SU-DHL-6 (cell line): ENCODE results near the gene OR1S2.

Experiments
- H2AFZ ChIP-seq: fragments of 200-600 bp; sonication (generic); 2 replicates; pipeline ENCODE4 v1.6.1; 2014; ENCODE audit warnings: low read depth, mild to moderate bottlenecking, moderate library complexity, mixed read lengths, antibody characterized with exemption, low read length; ENCODE audit not compliant: severe bottlenecking
- H3F3A ChIP-seq: fragments of 200-600 bp; shearing (Covaris generic); 2 replicates; pipeline ENCODE4 v1.6.0; 2016; ENCODE audit warnings: antibody characterized with exemption, mild to moderate bottlenecking; ENCODE audit not compliant: insufficient read depth
- H3K27ac ChIP-seq: fragments of 200-600 bp; sonication (generic); 2 replicates; pipeline ENCODE4 v1.5.1; 2016; ENCODE audit warnings: low read depth, mild to moderate bottlenecking, low read length, moderate library complexity, mixed read lengths
- H3K27me3 ChIP-seq: fragments of 200-600 bp; sonication (generic), shearing (Covaris generic); 2 replicates; pipeline ENCODE4 v1.6.0; 2014; ENCODE audit warnings: mild to moderate bottlenecking, low read length
- H3K36me3 ChIP-seq: fragments of 200-600 bp; sonication (generic); 2 replicates; pipeline ENCODE4 v1.6.1; 2014; ENCODE audit warnings: mild to moderate bottlenecking, low read length, mixed read lengths
- H3K4me2 ChIP-seq: fragments of 300-600, 200-600 bp; shearing (Covaris generic), sonication (generic); 2 replicates; pipeline ENCODE4 v1.6.0; 2014; ENCODE audit warnings: low read length, low read depth, mild to moderate bottlenecking; ENCODE audit not compliant: poor library complexity, severe bottlenecking
- H3K4me3 ChIP-seq: fragments of 200-600 bp; sonication (generic); 2 replicates; pipeline ENCODE4 v1.5.1; 2014; ENCODE audit warnings: antibody characterized with exemption, low read length, mild to moderate bottlenecking, mixed read lengths; ENCODE audit not compliant: insufficient read depth, poor library complexity, severe bottlenecking
- H3K79me2 ChIP-seq: fragments of 200-600 bp; sonication (generic); 2 replicates; pipeline ENCODE4 v1.6.1; 2014; ENCODE audit warnings: mild to moderate bottlenecking, low read length, moderate library complexity; ENCODE audit not compliant: insufficient read depth
- H3K9ac ChIP-seq: fragments of 200-600 bp; sonication (generic); 2 replicates; pipeline ENCODE4 v1.7.0; 2014; ENCODE audit warnings: mild to moderate bottlenecking, low read length
- H3K9me2 ChIP-seq: fragments of 200-600 bp; sonication (generic); replicated peaks from 2 replicates; pipeline ENCODE4 v1.6.1; 2014; ENCODE audit warnings: low read length; ENCODE audit not compliant: insufficient read depth
- H3K9me3 ChIP-seq: fragments of 200-600 bp; sonication (generic); 2 replicates; pipeline ENCODE4 v1.6.1; 2014; ENCODE audit warnings: low read length, mixed read lengths; ENCODE audit not compliant: insufficient read depth
- H4K20me1 ChIP-seq: fragments of 200-600 bp; sonication (generic); 2 replicates; pipeline ENCODE4 v1.6.1; 2014; ENCODE audit warnings: low read depth, mild to moderate bottlenecking, antibody characterized with exemption, low read length, moderate library complexity, mixed read lengths
- EZH2phosphoT487 ChIP-seq: fragments of 200-600 bp; sonication (generic), shearing (Covaris generic); conservative IDR thresholded peaks from 2 replicates; pipeline ENCODE4 v1.6.1; 2018; ENCODE audit warnings: mild to moderate bottlenecking, antibody characterized with exemption, low read length, moderate library complexity, mixed read lengths
- TF ChIP-seq, protein P1 (sequence below): fragments of 200-600 bp; sonication (generic); IDR thresholded peaks from one replicate; pipeline ENCODE4 v1.5.1; 2017; ENCODE audit warnings: antibody characterized with exemption, mild to moderate bottlenecking, low read length, moderate library complexity; ENCODE audit not compliant: insufficient read depth, poor library complexity, severe bottlenecking

The OR1S2 gene

DNA sequence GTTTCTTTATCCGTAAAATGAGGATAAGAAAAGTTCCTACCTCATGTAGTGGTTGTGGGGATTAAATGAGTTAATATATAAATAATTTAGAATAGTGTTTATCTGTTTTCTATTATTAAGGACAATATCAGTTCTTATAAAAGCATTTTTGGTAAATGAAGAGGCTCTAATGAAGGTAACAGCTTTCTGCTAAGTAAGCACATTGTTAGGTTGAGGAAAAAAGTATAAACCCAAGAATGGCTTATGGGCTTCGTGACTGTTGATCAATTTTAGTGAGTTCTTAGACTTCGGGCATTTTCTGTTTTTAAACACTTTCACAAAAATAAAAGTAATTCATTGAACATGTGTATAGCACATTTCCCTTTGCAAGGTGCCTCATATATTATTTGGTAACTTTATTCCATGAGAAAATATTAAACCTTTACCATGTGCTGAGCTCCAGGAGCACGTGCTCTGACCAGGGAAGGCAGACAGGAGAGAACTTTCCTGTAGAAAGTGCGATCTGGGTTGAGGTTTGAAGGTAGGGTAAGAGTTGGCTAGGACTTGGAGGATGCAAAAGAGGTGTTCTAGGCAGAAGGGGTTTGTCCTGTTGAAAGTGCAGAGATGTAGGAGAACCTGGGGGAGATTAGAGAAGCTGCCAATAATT lies 26.4 kb downstream of the OR1S2 start:
- Histone ChIP-seq H3K27me3 (no peaks in the 10 kb centered on the region), H3K79me2 (no peaks in the 10 kb centered on the region), H3K4me3 (no peak overlapping the region), H3F3A (no peaks in the 10 kb centered on the region), H2AFZ (no peak overlapping the region), H3K4me2 (no peak overlapping the region), H3K36me3 (no peaks in the 10 kb centered on the region), H3K27ac (no peak overlapping the region), H3K9me3 (no peaks in the 10 kb centered on the region), H3K9me2 (no peaks in the 10 kb centered on the region), H4K20me1 (no peaks in the 10 kb centered on the region), H3K9ac (no peak overlapping the region)
- TF ChIP-seq EZH2phosphoT487, result no peak
- TF ChIP-seq, protein P1, sequence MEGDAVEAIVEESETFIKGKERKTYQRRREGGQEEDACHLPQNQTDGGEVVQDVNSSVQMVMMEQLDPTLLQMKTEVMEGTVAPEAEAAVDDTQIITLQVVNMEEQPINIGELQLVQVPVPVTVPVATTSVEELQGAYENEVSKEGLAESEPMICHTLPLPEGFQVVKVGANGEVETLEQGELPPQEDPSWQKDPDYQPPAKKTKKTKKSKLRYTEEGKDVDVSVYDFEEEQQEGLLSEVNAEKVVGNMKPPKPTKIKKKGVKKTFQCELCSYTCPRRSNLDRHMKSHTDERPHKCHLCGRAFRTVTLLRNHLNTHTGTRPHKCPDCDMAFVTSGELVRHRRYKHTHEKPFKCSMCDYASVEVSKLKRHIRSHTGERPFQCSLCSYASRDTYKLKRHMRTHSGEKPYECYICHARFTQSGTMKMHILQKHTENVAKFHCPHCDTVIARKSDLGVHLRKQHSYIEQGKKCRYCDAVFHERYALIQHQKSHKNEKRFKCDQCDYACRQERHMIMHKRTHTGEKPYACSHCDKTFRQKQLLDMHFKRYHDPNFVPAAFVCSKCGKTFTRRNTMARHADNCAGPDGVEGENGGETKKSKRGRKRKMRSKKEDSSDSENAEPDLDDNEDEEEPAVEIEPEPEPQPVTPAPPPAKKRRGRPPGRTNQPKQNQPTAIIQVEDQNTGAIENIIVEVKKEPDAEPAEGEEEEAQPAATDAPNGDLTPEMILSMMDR, result no peak

DNA sequence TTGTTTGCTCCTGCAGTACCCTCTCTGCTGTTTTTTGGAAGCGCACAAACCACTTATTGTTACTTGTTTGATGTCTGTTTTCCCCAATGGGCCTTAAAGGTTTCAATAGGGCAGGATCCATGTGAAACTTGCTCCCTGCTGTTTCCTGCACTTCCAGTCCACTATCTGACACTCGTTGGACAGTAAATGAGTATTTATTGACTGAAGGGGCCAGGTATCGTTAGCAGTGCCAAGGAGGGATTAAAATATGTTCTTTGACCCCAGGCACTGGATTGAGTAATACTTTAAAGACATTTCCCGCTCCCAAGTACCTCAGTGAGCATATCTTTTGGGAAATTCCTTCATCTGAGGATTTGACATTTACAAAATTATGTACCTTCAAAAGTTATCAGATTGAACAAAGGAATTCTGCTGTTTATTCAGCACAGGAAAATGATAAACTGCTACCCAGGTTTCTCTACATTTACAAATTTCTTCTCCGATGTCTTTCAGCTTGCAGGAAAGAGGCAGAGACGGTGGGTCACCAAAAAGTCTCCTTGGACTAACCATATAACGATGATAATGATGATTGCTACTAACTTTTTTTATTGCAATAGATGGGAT lies 38.3 kb downstream of the OR1S2 start:
- Histone ChIP-seq H3K9me2 (no peaks in the 10 kb centered on the region; the same call in 1 of the 2 replicates), H2AFZ (no peak overlapping the region), H3K79me2 (no peaks in the 10 kb centered on the region), H3K4me3 (no peak overlapping the region), H3K9me3 (no peaks in the 10 kb centered on the region), H3K27me3 (no peaks in the 10 kb centered on the region), H3F3A (no peaks in the 10 kb centered on the region), H3K4me2 (no peak overlapping the region), H3K27ac (no peak overlapping the region), H3K36me3 (no peaks in the 10 kb centered on the region), H3K9ac (no peak overlapping the region), H4K20me1 (no peaks in the 10 kb centered on the region)
- TF ChIP-seq, protein P1, result no peak
- TF ChIP-seq EZH2phosphoT487, result no peak

DNA sequence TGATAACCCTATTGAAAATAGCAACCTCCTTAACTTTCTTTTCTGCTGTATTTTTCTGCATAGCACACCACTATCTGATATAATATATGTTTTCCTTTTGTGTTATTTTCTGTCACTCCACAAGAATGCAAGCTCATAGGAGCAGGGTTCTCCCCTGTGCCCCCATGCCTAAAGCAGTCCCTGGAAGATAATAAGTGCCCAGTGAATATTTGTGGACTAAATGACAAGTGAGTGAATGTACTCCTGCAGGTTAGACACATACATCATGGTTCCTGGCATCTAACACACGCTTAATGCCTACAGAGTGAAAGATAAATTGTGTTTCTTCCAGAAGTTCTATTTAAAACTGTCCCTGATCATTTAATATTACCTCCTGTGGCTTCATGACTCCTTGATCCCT lies 39.0 kb downstream of the OR1S2 start:
- Histone ChIP-seq H3K36me3 (no peaks in the 10 kb centered on the region), H3K4me3 (no peak overlapping the region), H3K27ac (no peak overlapping the region), H2AFZ (no peak overlapping the region), H3K9me3 (no peaks in the 10 kb centered on the region), H3K9me2 (no peaks in the 10 kb centered on the region; the same call in 1 of the 2 replicates), H4K20me1 (no peaks in the 10 kb centered on the region), H3K9ac (no peak overlapping the region), H3K27me3 (no peaks in the 10 kb centered on the region), H3K4me2 (no peak overlapping the region), H3F3A (no peaks in the 10 kb centered on the region), H3K79me2 (no peaks in the 10 kb centered on the region)
- no peak for TF ChIP-seq EZH2phosphoT487
- TF ChIP-seq, protein P1, result no peak
